ENCODE data around the gene P4HA3. TPM values are rescaled to one million over a fixed set of nuclear protein-coding genes. Genes with fewer than 3 reads are reported as not detected.

Gene P4HA3
- total RNA-seq, 2 donors from 2014 or later: 4.4 to 5.7 TPM

- ATAC-seq (ENCODE audit: insufficient number of reproducible peaks, low FRiP score, low read depth) (no peak), DNase-seq (ENCODE audit: low spot score) (no peak)
- no peaks in the 10 kb centered on the region for H3K36me3 ChIP-seq
- no peaks in the 10 kb centered on the region for H3K27me3 ChIP-seq (replicated peaks; ENCODE audit: insufficient read depth)
- no peak overlapping the region for H3K27ac ChIP-seq
- TF ChIP-seq CTCF (IDR thresholded peaks at IDR 0.05): no peak
- H3K4me1 ChIP-seq (ENCODE audit: control insufficient read depth in 1 of 2, low read depth in 2 of 2): peaks cover 0 to 9% of the 10 kb centered on the region in 2 donors
- no peak overlapping the region for H3K4me3 ChIP-seq
- H3K9me3 ChIP-seq: no peaks in the 10 kb centered on the region
Measured at GRCh38 chr11:74280494-74280893, 30.9 kb downstream of the P4HA3 start.

DNA sequence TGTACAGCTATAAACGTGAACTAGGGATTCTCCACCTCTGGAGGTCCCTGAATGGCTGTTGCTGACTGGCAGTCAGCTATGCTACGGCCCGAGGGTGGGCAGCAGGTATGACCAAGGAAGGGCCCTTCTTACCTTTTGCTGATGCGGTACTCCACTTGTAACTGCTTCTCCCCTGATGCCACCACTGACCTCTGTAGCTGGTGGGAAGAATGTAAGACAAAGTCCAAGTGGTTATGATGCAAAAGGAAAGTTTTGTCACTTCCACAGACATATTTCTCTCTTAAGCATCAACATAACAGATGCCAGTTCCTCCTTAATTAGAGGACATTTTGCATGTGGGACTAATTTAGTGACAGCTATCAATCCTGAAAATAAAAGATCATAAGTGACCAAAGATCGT lies 32.2 kb downstream of the P4HA3 start:
- Histone ChIP-seq H3K36me3 (no peaks in the 10 kb centered on the region), H3K27ac (no peak overlapping the region)
- no peak for ATAC-seq (ENCODE audit: insufficient number of reproducible peaks, low FRiP score, low read depth)

DNA sequence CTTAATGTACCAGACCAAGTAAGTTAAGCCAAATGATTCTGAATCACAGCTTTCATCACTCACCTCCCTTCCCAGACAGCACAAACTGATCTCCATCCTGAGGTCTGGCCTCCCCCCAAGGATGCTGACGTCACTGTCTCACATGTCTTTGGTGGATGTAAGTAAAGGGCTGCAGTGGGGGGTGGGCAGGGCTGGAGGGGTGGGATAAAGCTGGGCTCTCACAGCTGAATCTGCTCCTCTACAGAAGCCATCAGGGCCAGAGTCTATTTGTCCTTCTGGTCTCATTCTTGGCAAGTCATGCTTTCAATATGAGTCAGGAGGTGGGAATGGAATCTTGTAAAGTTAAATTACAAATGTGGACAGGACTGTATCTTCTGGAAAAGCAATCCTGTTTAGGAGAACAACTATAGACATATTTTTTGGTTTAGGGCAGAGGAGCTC lies 32.7 kb downstream of the P4HA3 start:
- ATAC-seq (ENCODE audit: insufficient number of reproducible peaks, low FRiP score, low read depth) (no peak), DNase-seq (ENCODE audit: low spot score) (peak; percentile 30)
- no peaks in the 10 kb centered on the region for H3K27me3 ChIP-seq (replicated peaks; ENCODE audit: insufficient read depth)
- no peak for TF ChIP-seq CTCF (IDR thresholded peaks at IDR 0.05)
- H3K36me3 ChIP-seq: no peaks in the 10 kb centered on the region
- H3K9me3 ChIP-seq: no peaks in the 10 kb centered on the region
- H3K27ac ChIP-seq: peak overlapping the region in 1 of 2 donors; percentile 10
- no peak overlapping the region for H3K4me3 ChIP-seq
- H3K4me1 ChIP-seq (ENCODE audit: control insufficient read depth in 1 of 2, low read depth in 2 of 2): peaks cover 0 to 9% of the 10 kb centered on the region in 2 donors

More for the DNA sequence above, 32.2 kb downstream of the P4HA3 start:
- Histone ChIP-seq H3K9me3 (no peaks in the 10 kb centered on the region), H3K4me3 (no peak overlapping the region), H3K27me3 (replicated peaks; ENCODE audit: insufficient read depth) (no peaks in the 10 kb centered on the region), H3K4me1 (ENCODE audit: control insufficient read depth in 1 of 2, low read depth in 2 of 2) (peaks cover 0 to 9% of the 10 kb centered on the region in 2 donors)
- TF ChIP-seq CTCF (IDR thresholded peaks at IDR 0.05): no peak
- no peak for DNase-seq (ENCODE audit: low spot score)

- H3K36me3 ChIP-seq: no peaks in the 10 kb centered on the region
- H3K4me3 ChIP-seq: no peak overlapping the region
- no peaks in the 10 kb centered on the region for H3K27me3 ChIP-seq (replicated peaks; ENCODE audit: insufficient read depth)
- TF ChIP-seq CTCF (IDR thresholded peaks at IDR 0.05): no peak
- ATAC-seq (ENCODE audit: insufficient number of reproducible peaks, low FRiP score, low read depth): no peak
- no peak for DNase-seq (ENCODE audit: low spot score)
- peak overlapping the region in 1 of 2 donors; percentile 10 for H3K27ac ChIP-seq
- H3K4me1 ChIP-seq (ENCODE audit: control insufficient read depth in 1 of 2, low read depth in 2 of 2): peaks cover 0 to 9% of the 10 kb centered on the region in 2 donors
- H3K9me3 ChIP-seq: no peaks in the 10 kb centered on the region
Measured at GRCh38 chr11:74278103-74278502, 33.3 kb downstream of the P4HA3 start.

GRCh38 chr11:74276581-74276980 lies 34.9 kb downstream of the P4HA3 start:
- H3K9me3 ChIP-seq: no peaks in the 10 kb centered on the region
- no peaks in the 10 kb centered on the region for H3K27me3 ChIP-seq (replicated peaks; ENCODE audit: insufficient read depth)
- H3K4me3 ChIP-seq: no peak overlapping the region
- no peak overlapping the region for H3K27ac ChIP-seq
- DNase-seq (ENCODE audit: low spot score) (no peak), ATAC-seq (ENCODE audit: insufficient number of reproducible peaks, low FRiP score, low read depth) (no peak)
- no peak for TF ChIP-seq CTCF (IDR thresholded peaks at IDR 0.05)
- H3K4me1 ChIP-seq (ENCODE audit: control insufficient read depth in 1 of 2, low read depth in 2 of 2): peaks cover 0 to 9% of the 10 kb centered on the region in 2 donors
- no peaks in the 10 kb centered on the region for H3K36me3 ChIP-seq
